DMS153 treated with DMSO at 0.1 percent for 48 hours (cell line): ENCODE results near the gene PLCG2.
"Not testable (repeated sequence)": the region's sequence is repeated elsewhere in the genome, so short reads cannot be mapped to it uniquely, and the experiment has no call there.

ENCODE experiments used
- DNase-seq: peaks from one replicate; lab custom pipeline; 2025; ENCODE audit not compliant: unreplicated experiment; lab: John Stamatoyannopoulos, UW

PLCG2 gene

GRCh38 chr16:81934711-81935110, 155.6 kb downstream of the PLCG2 start:
- not testable (repeated sequence) for DNase-seq

GRCh38 chr16:81936209-81937000, 157.3 kb downstream of the PLCG2 start:
- no peak for DNase-seq

GRCh38 chr16:81937305-81938038, 158.4 kb downstream of the PLCG2 start:
- DNase-seq, result peak; percentile 57

GRCh38 chr16:81938326-81939163, 159.5 kb downstream of the PLCG2 start:
- DNase-seq, result no peak

GRCh38 chr16:81939164-81940056, 160.3 kb downstream of the PLCG2 start:
- DNase-seq, result no peak

- DNase-seq, result peak; percentile 15
Measured at GRCh38 chr16:81940781-81941560, 161.9 kb downstream of the PLCG2 start.

- no peak for DNase-seq
Measured at GRCh38 chr16:81942007-81942601, 163.0 kb downstream of the PLCG2 start.

GRCh38 chr16:81945665-81946064, 166.6 kb downstream of the PLCG2 start:
- DNase-seq, result no peak

- no peak for DNase-seq
Measured at GRCh38 chr16:81946206-81946605, 167.1 kb downstream of the PLCG2 start.

GRCh38 chr16:81951564-81951963, 172.5 kb downstream of the PLCG2 start:
- DNase-seq, result no peak

- no peak for DNase-seq
Measured at GRCh38 chr16:81956213-81956948, 177.3 kb downstream of the PLCG2 start.

- DNase-seq, result no peak
Measured at GRCh38 chr16:81964808-81965207, 185.7 kb downstream of the PLCG2 start.

GRCh38 chr16:81967358-81967757, 188.3 kb downstream of the PLCG2 start:
- no peak for DNase-seq

- no peak for DNase-seq
Measured at GRCh38 chr16:81971853-81972252, 192.8 kb downstream of the PLCG2 start.

- no peak for DNase-seq
Measured at GRCh38 chr16:81973737-81974136, 194.6 kb downstream of the PLCG2 start.

- no peak for DNase-seq
Measured at GRCh38 chr16:81975637-81976036, 196.5 kb downstream of the PLCG2 start.

- DNase-seq, result not testable (repeated sequence)
Measured at GRCh38 chr16:81977335-81977942, 198.3 kb downstream of the PLCG2 start.

GRCh38 chr16:81987121-81987520, 208.0 kb downstream of the PLCG2 start:
- DNase-seq, result no peak
